Activated naive CD4-positive, alpha-beta T cell treated with anti-CD3 and anti-CD28 coated beads, Interleukin-2, amount 50 U/mL, for 72 hours (primary cell): ENCODE results near the gene SPA17. TPM values are rescaled to one million over a fixed set of nuclear protein-coding genes. Genes with fewer than 3 reads are reported as not detected.
A peak's percentile ranks its signal among the peaks of the same experiment; 100 is the strongest.

Experiments
- ATAC-seq, 2 donors: fragments of 150-1000 bp; cut with Tn5 transposase; 2 replicates each; pipeline ENCODE4 v1.10.0; 2021; ENCODE audit warnings: mild to moderate bottlenecking in 2 of 2, moderate library complexity in 2 of 2
- DNase-seq, 2 donors: peaks; one replicate each; pipeline ENCODE4 v3.0.0; 2021 to 2022; ENCODE audit warnings: low spot score in 2 of 2
- H3K27ac Mint-ChIP-seq, 2 donors: one replicate each; pipeline ENCODE4 v1.8.0; 2022; ENCODE audit warnings: mild to moderate bottlenecking in 2 of 2, mixed read lengths in 2 of 2
- H3K36me3 Mint-ChIP-seq, 2 donors: one replicate each; pipeline ENCODE4 v1.8.0; 2022; ENCODE audit warnings: mixed read lengths in 2 of 2
- H3K9me3 Mint-ChIP-seq, 2 donors: one replicate each; pipeline ENCODE4 v1.8.0; 2022; ENCODE audit warnings: mixed read lengths in 2 of 2
- total RNA-seq, 2 donors: library from RNA; stranded (reverse); gene quantifications; one replicate each; pipeline ENCODE4 v1.2.3, GENCODE V29; 2022

Gene SPA17
- 1 to 10 TPM; 1.9 to 2.6 TPM for total RNA-seq

DNA sequence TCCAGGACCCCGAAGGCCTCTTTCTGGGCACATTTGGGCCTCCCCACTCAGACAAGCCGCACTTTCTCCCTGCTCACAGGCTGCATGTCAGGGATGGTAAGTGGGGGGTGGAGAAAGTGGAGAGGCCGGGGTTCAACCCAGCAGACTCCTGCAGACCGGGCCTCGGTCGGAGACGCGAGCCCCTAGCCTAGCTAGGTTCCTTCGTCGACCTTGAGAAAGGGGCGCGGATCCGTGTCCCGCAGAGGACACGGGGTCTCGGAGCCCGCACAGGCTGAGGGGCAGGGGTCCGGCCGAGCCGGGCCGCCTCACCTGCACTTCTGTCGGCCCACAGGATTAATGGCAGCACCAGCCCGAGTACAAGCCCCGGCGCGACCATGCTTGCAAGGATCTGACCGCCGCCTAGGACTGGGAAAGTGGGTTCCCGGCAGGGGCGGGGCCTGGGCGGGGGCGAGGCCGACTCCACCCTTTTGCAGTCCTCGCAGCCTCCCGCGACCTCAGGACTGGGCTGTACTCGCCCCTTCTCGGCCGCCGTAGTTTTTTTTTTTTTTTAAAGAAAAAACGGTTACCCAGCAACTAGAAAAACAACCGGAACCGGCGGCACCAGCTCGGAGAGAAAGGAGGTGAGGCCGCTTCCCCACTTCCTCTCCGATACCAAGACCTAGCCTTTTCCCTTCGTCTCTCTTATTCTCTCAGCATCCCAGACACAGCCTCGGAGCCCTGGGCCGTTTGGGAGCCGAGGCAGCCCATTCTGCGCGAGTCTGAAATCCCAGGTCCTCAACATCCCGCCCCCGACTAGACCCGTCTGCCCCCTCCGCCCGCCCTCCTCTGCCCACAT lies at the start of gene SPA17, which contains the start of gene SIAE:
SPA17 (plus strand) TSS at position 572 of the 835 bp plus-strand sequence. CDS start 1,361 bp downstream, outside the sequence.
SIAE (minus strand) TSS at position 407 of the 835 bp plus-strand sequence; CDS start at position 376, 31 bp downstream.
- H3K9me3 Mint-ChIP-seq: no peaks in the 10 kb centered on the region
- H3K36me3 Mint-ChIP-seq: peaks cover 0 to 15% of the 10 kb centered on the region in 2 donors
- H3K27ac Mint-ChIP-seq: peak within 1 kb of the TSS; percentile 95 to 99
- DNase-seq: peak; percentile 92 to 93
- ATAC-seq: peak; percentile 94 to 95

DNA sequence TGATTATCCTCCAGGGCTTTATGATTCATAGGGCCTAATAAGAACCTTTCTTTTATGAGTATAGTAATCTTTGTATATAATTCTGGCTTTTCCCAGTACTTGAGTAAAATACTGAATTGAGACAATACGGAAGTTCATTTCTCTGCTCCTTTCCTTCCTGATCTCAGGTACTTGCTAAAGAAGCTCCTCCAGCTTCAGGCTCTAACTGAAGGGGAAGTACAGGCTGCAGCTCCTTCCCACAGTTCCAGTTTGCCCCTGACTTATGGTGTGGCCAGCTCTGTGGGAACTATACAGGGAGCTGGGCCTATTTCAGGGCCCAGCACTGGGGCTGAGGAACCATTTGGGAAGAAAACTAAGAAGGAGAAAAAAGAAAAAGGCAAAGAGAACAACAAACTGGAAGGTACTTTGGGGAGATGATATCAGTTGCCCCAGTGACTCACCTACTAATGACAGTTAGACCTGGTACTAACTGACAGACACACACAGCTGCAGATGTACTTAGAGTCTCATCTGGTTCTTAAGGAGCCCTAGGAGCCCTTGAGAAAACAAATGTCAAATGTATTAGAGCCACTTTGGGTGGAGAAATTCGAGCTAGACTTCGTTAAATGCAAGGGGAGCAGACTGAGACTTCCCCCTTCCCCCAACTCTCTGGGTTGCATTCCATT lies 48.1 kb upstream of the SPA17 start:
- H3K36me3 Mint-ChIP-seq: peaks cover 15 to 24% of the 10 kb centered on the region in 2 donors
- no peaks in the 10 kb centered on the region for H3K9me3 Mint-ChIP-seq
- H3K27ac Mint-ChIP-seq: peak overlapping the region in 1 of 2 donors; percentile 36
- DNase-seq: no peak
- ATAC-seq: no peak

DNA sequence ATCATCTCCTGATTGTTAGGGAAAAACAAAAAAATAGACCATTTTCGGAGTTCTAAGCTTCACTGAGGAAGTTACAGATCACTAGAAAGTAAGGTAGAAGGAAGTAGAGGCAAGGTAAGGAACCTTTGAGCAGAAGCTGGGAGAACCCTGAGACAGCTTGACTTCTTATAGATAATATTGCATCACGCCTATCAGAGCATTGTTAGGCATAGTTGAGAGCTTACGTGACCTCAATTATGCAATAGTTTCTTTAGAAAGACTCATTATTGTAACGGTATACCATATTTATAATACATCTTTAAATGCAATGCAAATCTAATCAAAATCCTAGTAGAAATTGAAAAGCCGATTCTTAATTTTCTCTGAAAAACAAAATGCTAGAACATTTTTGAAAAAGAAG lies 46.2 kb upstream of the SPA17 start:
- no peak for ATAC-seq
- Mint-ChIP-seq H3K27ac (no peak overlapping the region), H3K9me3 (no peaks in the 10 kb centered on the region), H3K36me3 (peaks cover 15 to 24% of the 10 kb centered on the region in 2 donors)
- no peak for DNase-seq

DNA sequence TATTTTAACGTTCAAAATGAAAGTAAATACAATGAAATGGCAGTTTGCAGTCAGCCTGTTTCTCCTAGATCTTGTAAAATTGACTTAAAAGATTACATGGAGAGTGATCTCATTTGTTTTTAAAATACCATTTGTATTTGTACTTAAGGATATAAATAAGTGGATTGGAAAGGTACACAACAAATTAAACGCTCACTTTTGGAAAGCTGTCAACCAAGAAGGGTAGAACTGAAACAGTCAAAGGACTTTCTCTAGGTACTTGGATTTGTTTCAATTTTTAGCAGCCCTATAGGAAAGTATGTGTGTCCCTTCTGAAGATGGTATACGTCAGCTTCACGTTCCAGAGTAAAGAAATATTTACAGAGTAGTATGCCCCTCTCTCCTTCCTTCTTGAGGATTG lies 43.7 kb upstream of the SPA17 start:
- no peak overlapping the region for H3K27ac Mint-ChIP-seq

DNA sequence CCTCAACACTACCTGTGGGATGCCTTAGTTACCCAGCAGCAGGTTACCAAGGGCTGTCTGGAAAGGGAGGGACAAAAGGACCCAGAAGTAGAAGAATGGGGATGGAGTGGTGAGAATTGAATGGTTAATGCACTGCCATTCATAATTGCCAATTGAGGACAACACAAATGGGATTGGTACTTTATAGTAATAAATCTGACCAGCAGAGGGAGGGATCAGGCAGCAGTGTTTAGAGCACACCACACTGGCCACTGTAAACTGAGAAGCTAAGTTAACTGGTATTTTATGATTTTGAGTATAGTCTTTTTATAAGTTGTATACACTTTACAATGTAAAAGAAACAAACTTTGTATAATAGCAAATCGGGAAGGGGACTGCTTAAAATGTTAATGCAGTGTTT lies 40.3 kb upstream of the SPA17 start:
- DNase-seq (no peak), ATAC-seq (no peak)
- H3K27ac Mint-ChIP-seq: no peak overlapping the region
- no peaks in the 10 kb centered on the region for H3K9me3 Mint-ChIP-seq
- no peaks in the 10 kb centered on the region for H3K36me3 Mint-ChIP-seq

More for the DNA sequence above, 43.7 kb upstream of the SPA17 start:
- DNase-seq (no peak), ATAC-seq (no peak)
- Mint-ChIP-seq H3K9me3 (no peaks in the 10 kb centered on the region), H3K36me3 (peaks cover 0 to 11% of the 10 kb centered on the region in 2 donors)

DNA sequence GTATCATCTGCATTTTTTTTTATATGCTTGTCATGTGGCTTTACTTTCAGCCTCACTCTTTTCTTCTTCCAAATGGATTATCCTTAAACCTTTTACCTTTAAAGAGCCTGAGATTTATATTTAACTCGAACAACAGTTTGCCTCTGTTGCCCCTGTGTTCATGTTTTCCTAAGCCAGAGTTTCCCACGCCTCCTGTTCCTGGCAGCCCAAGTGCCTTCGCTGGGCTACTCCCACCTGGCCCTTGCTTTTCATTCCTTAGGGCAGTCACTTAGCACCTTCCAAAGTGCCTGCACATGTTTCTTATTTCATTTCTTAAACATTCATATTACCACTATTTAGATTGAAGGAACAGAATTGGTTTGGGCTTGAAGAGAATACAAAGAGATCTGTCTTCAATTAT lies 37.8 kb upstream of the SPA17 start:
- Mint-ChIP-seq H3K36me3 (peaks cover 0 to 5% of the 10 kb centered on the region in 2 donors), H3K27ac (no peak overlapping the region)

DNA sequence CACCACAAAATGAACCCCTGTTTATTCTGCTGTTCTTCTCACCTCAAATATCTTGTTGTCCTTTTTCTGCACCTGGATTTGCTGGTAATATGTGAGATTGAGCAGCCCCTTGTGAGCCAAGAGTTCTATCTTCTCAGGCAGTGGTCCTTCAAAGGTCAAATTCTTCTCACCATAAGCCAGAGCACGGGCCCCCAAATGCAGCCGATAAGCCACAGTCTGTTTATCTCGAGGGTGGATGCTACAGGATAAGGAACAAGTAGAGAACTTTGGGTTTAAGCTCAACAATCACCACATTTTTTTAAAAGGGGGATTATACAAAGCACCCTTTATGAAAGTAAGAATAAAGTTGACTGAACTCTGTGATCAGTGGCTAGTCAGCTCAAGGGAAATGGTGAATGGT lies 35.2 kb upstream of the SPA17 start:
- Mint-ChIP-seq H3K36me3 (peaks cover 0 to 5% of the 10 kb centered on the region in 2 donors), H3K9me3 (no peaks in the 10 kb centered on the region), H3K27ac (peak overlapping the region in 1 of 2 donors; percentile 53)
- ATAC-seq: no peak
- DNase-seq: no peak

More for the DNA sequence above, 37.8 kb upstream of the SPA17 start:
- no peaks in the 10 kb centered on the region for H3K9me3 Mint-ChIP-seq
- no peak for ATAC-seq
- DNase-seq: no peak

DNA sequence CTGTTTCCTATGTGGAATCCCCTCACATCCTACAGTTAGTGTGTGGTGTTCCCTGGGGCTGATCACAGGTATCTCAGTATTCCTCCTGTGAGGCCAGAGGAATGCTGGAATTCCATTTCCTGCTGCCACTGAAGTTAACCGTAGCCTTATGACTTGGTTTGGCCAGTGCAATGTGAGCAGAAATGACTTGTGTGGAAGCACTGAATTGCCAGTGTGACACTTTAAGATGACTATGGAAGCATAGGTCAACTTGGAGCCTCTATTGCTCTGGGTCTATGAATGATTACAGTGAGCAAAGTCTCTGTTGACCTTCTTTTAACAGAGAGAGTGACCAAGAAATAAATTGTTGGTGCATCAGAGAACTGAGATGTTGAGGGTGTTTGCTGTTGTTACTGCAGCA lies 34.5 kb upstream of the SPA17 start:
- ATAC-seq (no peak), DNase-seq (no peak)
- Mint-ChIP-seq H3K9me3 (no peaks in the 10 kb centered on the region), H3K36me3 (peaks cover 0 to 5% of the 10 kb centered on the region in 2 donors), H3K27ac (peak overlapping the region in 1 of 2 donors; percentile 53)

DNA sequence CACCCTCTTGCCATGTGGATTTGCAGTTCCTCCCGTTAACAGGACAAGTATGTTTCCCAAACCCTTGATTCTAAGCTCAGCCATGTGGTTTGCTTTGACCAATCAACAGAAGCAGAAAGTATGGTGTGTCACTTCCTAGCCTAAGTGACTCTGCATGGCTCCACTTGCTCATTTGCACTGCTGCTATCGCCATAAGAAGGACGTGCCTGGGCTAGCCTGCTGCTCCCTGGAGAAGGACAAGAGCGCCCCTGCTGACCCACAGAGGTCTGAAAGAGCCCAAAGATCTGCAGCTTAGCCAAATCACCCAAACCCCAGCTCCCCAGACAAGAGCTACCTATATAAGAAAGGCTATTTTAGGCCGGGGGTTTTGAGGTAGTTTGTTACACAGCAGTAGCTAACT lies 33.0 kb upstream of the SPA17 start:
- ATAC-seq (peak in 1 of 2 donors; percentile 53), DNase-seq (no peak)
- peak overlapping the region in 1 of 2 donors; percentile 30 for H3K27ac Mint-ChIP-seq
- peaks cover 0 to 5% of the 10 kb centered on the region in 2 donors for H3K36me3 Mint-ChIP-seq
- H3K9me3 Mint-ChIP-seq: no peaks in the 10 kb centered on the region

DNA sequence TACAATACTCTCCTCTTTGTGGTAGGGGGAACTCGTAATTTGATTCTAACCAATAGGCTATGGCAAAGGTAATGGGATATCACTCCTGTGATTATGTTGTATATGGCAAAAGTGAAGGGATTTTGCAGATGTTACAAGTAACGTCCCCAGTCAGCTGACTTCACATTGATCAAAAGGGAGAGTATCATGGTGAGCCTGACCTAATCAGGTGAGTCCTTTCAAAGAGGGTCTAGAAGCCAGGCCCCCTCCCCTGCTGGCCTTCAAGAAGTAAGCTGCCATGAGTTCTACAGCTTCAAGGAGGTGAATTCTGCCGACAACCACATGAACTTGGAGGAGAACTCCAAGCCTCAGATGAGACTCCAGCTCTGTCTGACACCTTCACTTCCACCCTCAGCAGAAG lies 31.1 kb upstream of the SPA17 start:
- ATAC-seq (no peak), DNase-seq (no peak)
- Mint-ChIP-seq H3K9me3 (no peaks in the 10 kb centered on the region), H3K27ac (no peak overlapping the region), H3K36me3 (peaks cover 0 to 5% of the 10 kb centered on the region in 2 donors)

DNA sequence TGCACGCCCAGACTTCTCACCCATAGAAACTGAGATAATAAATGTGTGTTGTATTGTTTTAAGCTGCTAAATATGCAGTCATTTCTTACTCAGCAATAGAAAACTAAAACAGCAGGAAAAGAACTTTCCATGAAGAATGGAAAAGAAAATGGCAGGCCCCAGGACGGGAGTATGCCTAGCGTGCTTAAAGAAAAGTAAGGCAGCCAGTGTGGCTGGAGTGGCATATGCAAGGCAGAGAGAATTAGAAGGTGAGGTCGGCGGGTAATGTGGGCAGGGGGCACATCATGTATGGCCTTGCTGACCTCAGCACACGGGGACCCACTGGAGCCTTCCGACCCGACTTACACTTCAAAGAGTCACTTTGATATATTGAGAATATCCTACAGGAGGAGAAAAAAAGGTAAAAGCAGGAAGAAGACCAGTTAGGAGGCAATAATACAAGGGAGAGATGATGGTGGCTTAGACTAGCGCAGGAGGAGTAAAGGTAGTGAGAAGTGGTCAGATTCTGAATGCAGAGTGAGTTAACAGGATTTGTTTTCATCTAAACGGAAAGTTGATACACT lies 30.6 kb upstream of the SPA17 start:
- no peak for DNase-seq
- Mint-ChIP-seq H3K36me3 (peaks cover 0 to 5% of the 10 kb centered on the region in 2 donors), H3K9me3 (no peaks in the 10 kb centered on the region), H3K27ac (peak overlapping the region in 1 of 2 donors; percentile 18)
- ATAC-seq: no peak

DNA sequence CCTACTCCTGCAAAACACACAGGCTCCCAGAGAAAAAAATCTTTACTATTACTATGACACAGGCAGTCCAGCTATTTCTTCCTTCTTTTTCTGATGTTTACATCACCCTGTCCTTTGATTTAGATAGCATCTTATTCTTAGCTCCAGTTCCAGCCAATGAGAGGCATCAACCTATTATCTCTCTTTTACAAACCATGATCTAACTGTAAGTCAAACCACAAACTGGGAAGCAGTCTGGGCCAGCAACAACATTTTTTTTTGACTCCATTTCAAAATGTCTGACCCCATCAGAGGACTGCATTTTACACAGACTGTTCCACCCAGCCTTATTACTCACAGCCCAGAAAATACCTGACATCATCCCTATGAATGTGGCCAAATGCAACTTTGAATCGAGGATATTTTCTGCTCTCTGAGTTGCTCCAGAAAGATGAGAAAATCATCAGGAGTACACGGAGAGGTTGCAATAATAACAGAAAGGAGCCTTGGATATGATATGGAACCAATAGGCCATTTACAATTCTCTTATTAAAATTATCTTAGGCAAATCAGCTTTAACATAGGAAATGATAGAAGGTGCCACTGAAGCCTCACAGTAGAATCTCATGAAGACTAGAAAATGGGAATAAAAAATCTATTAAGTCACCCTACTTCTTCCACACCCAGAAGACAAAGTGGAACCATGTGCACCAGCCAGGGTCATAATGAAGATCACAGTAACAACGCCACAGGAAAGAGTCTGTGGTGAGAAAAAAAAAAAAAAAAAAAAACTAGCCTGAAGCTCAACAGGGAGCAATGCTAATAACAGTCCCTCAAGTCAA lies 29.9 kb upstream of the SPA17 start:
- H3K9me3 Mint-ChIP-seq: no peaks in the 10 kb centered on the region
- ATAC-seq (no peak), DNase-seq (no peak)
- peaks cover 0 to under 1% of the 10 kb centered on the region in 2 donors for H3K36me3 Mint-ChIP-seq
- H3K27ac Mint-ChIP-seq: no peak overlapping the region

DNA sequence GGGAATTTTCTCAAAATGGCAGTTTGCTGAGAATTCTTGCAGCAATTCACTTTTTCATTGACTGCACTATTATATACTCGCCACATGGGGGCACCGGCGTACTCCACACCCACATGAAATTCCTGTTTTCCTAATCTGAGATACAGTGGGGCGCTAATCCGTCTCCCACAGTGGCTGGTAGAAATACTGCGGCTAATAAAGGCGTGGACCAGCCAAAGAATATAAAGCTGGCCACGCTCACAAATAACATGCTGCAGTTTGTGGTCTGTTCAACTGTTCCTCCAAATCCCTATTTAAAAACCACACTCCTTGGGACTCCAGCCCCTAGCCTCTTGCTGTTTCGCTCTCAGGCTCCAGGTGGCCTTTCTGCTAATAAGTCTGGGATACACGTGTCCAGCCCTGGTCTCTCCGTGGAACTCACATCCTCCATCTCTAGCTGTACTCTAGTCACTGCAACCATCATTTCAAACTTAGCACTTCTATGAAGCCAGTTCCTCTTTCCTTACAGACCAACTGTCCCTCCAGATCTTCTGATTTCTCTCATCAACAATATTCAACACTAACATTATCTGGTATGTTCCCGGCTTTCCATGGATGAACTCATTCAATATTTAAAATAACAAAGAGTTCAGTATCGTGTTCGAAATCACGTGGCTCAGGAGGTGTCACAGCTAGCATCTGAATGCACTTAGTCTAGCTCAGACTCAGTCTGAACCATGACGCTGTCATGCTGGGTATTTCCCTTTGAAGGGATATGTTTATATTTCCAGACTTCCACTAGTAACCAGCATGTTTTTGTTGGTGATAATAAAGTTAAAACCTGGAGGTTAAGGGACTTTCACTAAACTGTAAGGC lies 29.1 kb upstream of the SPA17 start:
- ATAC-seq (peak; percentile 48 to 63), DNase-seq (no peak)
- no peaks in the 10 kb centered on the region for H3K36me3 Mint-ChIP-seq
- H3K27ac Mint-ChIP-seq: no peak overlapping the region
- H3K9me3 Mint-ChIP-seq: no peaks in the 10 kb centered on the region

DNA sequence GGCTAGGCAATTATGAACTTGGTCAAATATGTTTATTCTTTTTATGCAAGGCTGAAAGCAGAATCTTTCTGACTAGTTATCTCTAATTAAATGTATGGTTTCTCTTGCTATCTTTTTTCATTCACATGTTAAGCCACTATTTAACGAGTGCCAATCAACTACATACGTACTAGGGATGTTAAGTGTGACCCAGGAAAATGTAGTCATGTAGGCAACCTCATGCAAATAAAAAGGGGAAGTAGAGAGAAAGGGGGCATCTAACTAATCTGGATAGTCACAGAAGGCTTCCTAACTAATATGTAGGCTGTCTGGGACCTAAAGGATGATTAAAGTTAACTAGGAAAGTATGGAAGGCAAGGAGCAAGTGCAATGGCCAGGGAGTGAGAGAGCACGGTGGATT lies 27.6 kb upstream of the SPA17 start:
- Mint-ChIP-seq H3K9me3 (no peaks in the 10 kb centered on the region), H3K36me3 (no peaks in the 10 kb centered on the region), H3K27ac (no peak overlapping the region)
- ATAC-seq (no peak), DNase-seq (no peak)

DNA sequence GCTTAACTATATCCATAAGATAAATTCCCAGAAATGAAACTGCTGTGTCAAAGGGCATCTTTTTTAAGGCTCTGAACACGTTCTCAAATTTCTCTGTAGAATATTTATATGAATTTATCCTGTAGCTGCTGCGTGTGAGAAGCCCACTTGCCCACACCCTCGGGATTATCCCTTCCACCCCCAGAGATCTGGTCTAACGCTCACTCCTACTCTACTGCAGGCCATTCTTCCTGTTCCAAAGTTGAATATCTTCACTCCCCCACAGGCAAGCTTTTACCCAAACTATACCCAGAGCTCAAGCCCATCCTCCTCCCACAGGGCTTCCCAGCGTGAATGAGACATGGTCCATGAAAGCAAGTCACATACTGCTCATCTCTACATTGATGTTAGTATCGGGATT lies 25.1 kb upstream of the SPA17 start:
- ATAC-seq: no peak
- Mint-ChIP-seq H3K9me3 (no peaks in the 10 kb centered on the region), H3K36me3 (peaks cover 0 to 4% of the 10 kb centered on the region in 2 donors), H3K27ac (no peak overlapping the region)
- no peak for DNase-seq
